ENCODE data around the gene RPS21. TPM values are rescaled to one million over a fixed set of nuclear protein-coding genes. Genes with fewer than 3 reads are reported as not detected.

Gene RPS21
- total RNA-seq, 1 donor from 2014 or later, result 1,629 TPM

- no peak overlapping the region for H3K4me2 ChIP-seq
- Mint-ChIP-seq H3K4me1 (peaks cover 11% of the 10 kb centered on the region), H3K36me3 (no peaks in the 10 kb centered on the region), H3K4me3 (peak overlapping the region; percentile 56), H3K27me3 (ENCODE audit: insufficient read depth, low read depth) (peaks cover 19% of the 10 kb centered on the region), H3K27ac (peak overlapping the region; percentile 93), H3K9me3 (no peaks in the 10 kb centered on the region)
- no peak for DNase-seq (ENCODE audit: low spot score)
- no peak overlapping the region for H3K27ac ChIP-seq
- peaks cover 14% of the 10 kb centered on the region for H3K4me1 ChIP-seq
- H3K36me3 ChIP-seq, result no peaks in the 10 kb centered on the region
- no peaks in the 10 kb centered on the region for H3F3A ChIP-seq (ENCODE audit: low read depth)
- no peaks in the 10 kb centered on the region for H3K9me3 ChIP-seq (ENCODE audit: low read depth)
- H2AFZ ChIP-seq (replicated peaks), result no peak overlapping the region
- no peak overlapping the region for H3K4me3 ChIP-seq
- no peak for TF ChIP-seq EZH2 (IDR thresholded peaks at IDR 0.05)
- no peak for TF ChIP-seq EZH2phosphoT487 (IDR thresholded peaks at IDR 0.05)
- TF ChIP-seq CTCF (IDR thresholded peaks at IDR 0.05), result no peak
- H3K9ac ChIP-seq, result no peak overlapping the region
- H3K79me2 ChIP-seq (ENCODE audit: low read depth), result no peaks in the 10 kb centered on the region
- H3K27me3 ChIP-seq, result peaks cover 8% of the 10 kb centered on the region
- H4K20me1 ChIP-seq (ENCODE audit: low read depth), result no peaks in the 10 kb centered on the region
Measured at GRCh38 chr20:62428396-62429295, 41.7 kb downstream of the RPS21 start.

- no peak for DNase-seq (ENCODE audit: low spot score)
- peaks cover 8% of the 10 kb centered on the region for H3K27me3 ChIP-seq
- Mint-ChIP-seq H3K36me3 (no peaks in the 10 kb centered on the region), H3K27ac (no peak overlapping the region), H3K9me3 (no peaks in the 10 kb centered on the region), H3K4me3 (no peak overlapping the region), H3K4me1 (peaks cover 11% of the 10 kb centered on the region), H3K27me3 (ENCODE audit: insufficient read depth, low read depth) (peaks cover 25% of the 10 kb centered on the region)
- H3K36me3 ChIP-seq, result no peaks in the 10 kb centered on the region
- TF ChIP-seq CTCF (IDR thresholded peaks at IDR 0.05) (no peak), EZH2phosphoT487 (IDR thresholded peaks at IDR 0.05) (no peak), EZH2 (IDR thresholded peaks at IDR 0.05) (no peak)
- H3K9ac ChIP-seq, result no peak overlapping the region
- no peak overlapping the region for H2AFZ ChIP-seq (replicated peaks)
- no peaks in the 10 kb centered on the region for H3K9me3 ChIP-seq (ENCODE audit: low read depth)
- H3K79me2 ChIP-seq (ENCODE audit: low read depth), result no peaks in the 10 kb centered on the region
- H4K20me1 ChIP-seq (ENCODE audit: low read depth), result no peaks in the 10 kb centered on the region
- H3K4me1 ChIP-seq, result peaks cover 14% of the 10 kb centered on the region
- no peak overlapping the region for H3K4me2 ChIP-seq
- no peak overlapping the region for H3K4me3 ChIP-seq
- H3K27ac ChIP-seq, result no peak overlapping the region
- H3F3A ChIP-seq (ENCODE audit: low read depth), result no peaks in the 10 kb centered on the region
Measured at GRCh38 chr20:62429455-62430310, 42.8 kb downstream of the RPS21 start.

- no peak overlapping the region for H3K27ac Mint-ChIP-seq
- H3K4me1 ChIP-seq, result peaks cover 14% of the 10 kb centered on the region
Measured at GRCh38 chr20:62430311-62430853, 43.5 kb downstream of the RPS21 start.

More at GRCh38 chr20:62430311-62430853, 43.5 kb downstream of the RPS21 start:
- Histone ChIP-seq H3K9me3 (ENCODE audit: low read depth) (no peaks in the 10 kb centered on the region), H3K4me2 (no peak overlapping the region), H3F3A (ENCODE audit: low read depth) (no peaks in the 10 kb centered on the region), H3K27ac (no peak overlapping the region), H3K36me3 (no peaks in the 10 kb centered on the region), H3K79me2 (ENCODE audit: low read depth) (no peaks in the 10 kb centered on the region), H2AFZ (replicated peaks) (no peak overlapping the region), H3K27me3 (peaks cover 8% of the 10 kb centered on the region), H3K9ac (no peak overlapping the region), H4K20me1 (ENCODE audit: low read depth) (no peaks in the 10 kb centered on the region), H3K4me3 (no peak overlapping the region)
- peaks cover 11% of the 10 kb centered on the region for H3K4me1 Mint-ChIP-seq
- no peaks in the 10 kb centered on the region for H3K36me3 Mint-ChIP-seq
- DNase-seq (ENCODE audit: low spot score), result no peak
- H3K4me3 Mint-ChIP-seq, result no peak overlapping the region
- peaks cover 25% of the 10 kb centered on the region for H3K27me3 Mint-ChIP-seq (ENCODE audit: insufficient read depth, low read depth)
- TF ChIP-seq CTCF (IDR thresholded peaks at IDR 0.05) (no peak), EZH2 (IDR thresholded peaks at IDR 0.05) (no peak), EZH2phosphoT487 (IDR thresholded peaks at IDR 0.05) (no peak)
- no peaks in the 10 kb centered on the region for H3K9me3 Mint-ChIP-seq
